ENCODE measurements around the gene IRX3. TPM values are rescaled to one million over a fixed set of nuclear protein-coding genes. Genes with fewer than 3 reads are reported as not detected.

IRX3 gene
- total and polyA plus RNA-seq, 11 donors, result 28.6 to 101 (median 45.9) TPM

GRCh38 chr16:54282928-54283724 is 3.5 kb downstream of the IRX3 start:
- H3K9me3 ChIP-seq, result no peaks in the 10 kb centered on the region
- WGBS, 4 donors, result 38 to 57% (median 51%) methylated on average over 37 of the region's 37 CpGs
- DNase-seq (peak in 2 of 5 donors; percentile 22 to 42), ATAC-seq (no peak)
- intact Hi-C loops (cut with DNase I), result loop anchor here (5.0 to 10.0 kb wide), 19 partner anchors 86 to 1092 kb away; partner anchors contain the start of genes IRX5 (in 2 of the 10) and IRX6 (in 1 of the 10)
- H3K4me3 ChIP-seq, result peak overlapping the region in 11 of 12 donors; percentile 64 to 94 (median 79)
- H3K27me3 ChIP-seq, result peaks cover 0 to 81% (median 2%) of the 10 kb centered on the region in 9 donors
- peaks cover 0 to 29% (median 12%) of the 10 kb centered on the region in 12 donors for H3K4me1 ChIP-seq
- H3K36me3 ChIP-seq, result peaks cover 0 to 7% (median 0%) of the 10 kb centered on the region in 9 donors
- TF ChIP-seq POLR2A (IDR thresholded peaks at IDR 0.05) (no peak), CTCF (IDR thresholded peaks at IDR 0.05) (no peak)
- peak overlapping the region in 8 of 12 donors; percentile 83 to 98 (median 96) for H3K27ac ChIP-seq

- peaks cover 0 to 29% (median 11%) of the 10 kb centered on the region in 12 donors for H3K4me1 ChIP-seq
- H3K27ac ChIP-seq, result peak overlapping the region in 8 of 12 donors; percentile 11 to 98 (median 96)
- peaks cover 0 to 7% (median 0%) of the 10 kb centered on the region in 9 donors for H3K36me3 ChIP-seq
- no peaks in the 10 kb centered on the region for H3K9me3 ChIP-seq
- intact Hi-C loops (cut with DNase I), result loop anchor here (5.0 to 10.0 kb wide), 19 partner anchors 85 to 1092 kb away; partner anchors contain the start of genes IRX5 (in 2 of the 10) and IRX6 (in 1 of the 10)
- peak overlapping the region in 10 of 12 donors; percentile 17 to 94 (median 80) for H3K4me3 ChIP-seq
- ATAC-seq (peak; percentile 16 to 38 (median 32)), DNase-seq (peak; percentile 65 to 76 (median 66))
- H3K27me3 ChIP-seq, result peaks cover 0 to 73% (median 2%) of the 10 kb centered on the region in 9 donors
- TF ChIP-seq POLR2A (IDR thresholded peaks at IDR 0.05) (no peak), CTCF (IDR thresholded peaks at IDR 0.05) (peak; percentile 56 to 85 (median 71))
- 13 to 28% (median 16%) methylated on average over 33 to 42 of the region's 42 CpGs for WGBS, 4 donors
These were observed 4.2 kb downstream of the IRX3 start for GRCh38 chr16:54282202-54282927.

GRCh38 chr16:54281535-54282201 is 4.9 kb downstream of the IRX3 start:
- WGBS, 4 donors, result 40 to 56% (median 48%) methylated on average over 20 to 53 of the region's 53 CpGs
- H3K27ac ChIP-seq, result peak overlapping the region in 6 of 12 donors; percentile 11 to 97 (median 76)
- no peaks in the 10 kb centered on the region for H3K9me3 ChIP-seq
- H3K4me1 ChIP-seq, result peaks cover 0 to 22% (median 7%) of the 10 kb centered on the region in 12 donors
- peak overlapping the region in 5 of 12 donors; percentile 9 to 93 (median 79) for H3K4me3 ChIP-seq
- ATAC-seq (peak in 1 of 4 donors; percentile 0), DNase-seq (peak in 2 of 5 donors; percentile 36 to 68)
- H3K27me3 ChIP-seq, result peaks cover 0 to 66% (median 0%) of the 10 kb centered on the region in 9 donors
- TF ChIP-seq CTCF (IDR thresholded peaks at IDR 0.05) (no peak), POLR2A (IDR thresholded peaks at IDR 0.05) (no peak)
- H3K36me3 ChIP-seq, result peaks cover 0 to 7% (median 0%) of the 10 kb centered on the region in 9 donors
- intact Hi-C loops (cut with DNase I), result loop anchor here (5.0 to 10.0 kb wide), 19 partner anchors 84 to 1093 kb away; partner anchors contain the start of genes IRX5 (in 2 of the 10) and IRX6 (in 1 of the 10)

All from heart left ventricle (tissue), 16 donors.